Lung (tissue), 12 donors: ENCODE data around the gene HSD17B4. TPM values are rescaled to one million over a fixed set of nuclear protein-coding genes. Genes with fewer than 3 reads are reported as not detected.

Source experiments
- ATAC-seq: fragments of 200-7000 bp; cut with Tn5 transposase; one replicate; pipeline ENCODE4 v1.9.1; 2020; ENCODE audit warnings: moderate number of reproducible peaks; ENCODE audit not compliant: insufficient read depth, low FRiP score
- DNase-seq, 3 donors: peaks; one replicate each; pipeline ENCODE4 v3.0.0-alpha.2; 2013 to 2017
- H3K27ac ChIP-seq, 2 donors: one replicate each; pipeline ENCODE4 v1.5.1; 2013; ENCODE audit warnings: mild to moderate bottlenecking in 2 of 2, moderate library complexity in 2 of 2, control low read depth in 1 of 2, inconsistent platforms in 1 of 2, low read depth in 1 of 2, low read length in 1 of 2
- H3K27me3 ChIP-seq, 3 donors: one replicate each; pipeline ENCODE4 v1.5.1; 2013; ENCODE audit warnings: low read length in 2 of 3; ENCODE audit not compliant: control insufficient read depth in 3 of 3, insufficient read depth in 3 of 3
- H3K36me3 ChIP-seq, 4 donors: one replicate each; pipeline ENCODE4 v1.5.1; 2013; ENCODE audit warnings: low read length in 4 of 4, mild to moderate bottlenecking in 1 of 4, moderate library complexity in 1 of 4; ENCODE audit not compliant: control insufficient read depth in 4 of 4, insufficient read depth in 4 of 4
- H3K4me1 ChIP-seq, 5 donors: one replicate each; pipeline ENCODE4 v1.5.1; 2013; ENCODE audit warnings: low read length in 5 of 5, mild to moderate bottlenecking in 2 of 5, moderate library complexity in 1 of 5; ENCODE audit not compliant: control insufficient read depth in 5 of 5, insufficient read depth in 5 of 5
- H3K4me3 ChIP-seq: one replicate; pipeline ENCODE4 v1.5.1; 2013; ENCODE audit warnings: mild to moderate bottlenecking, control low read depth, moderate library complexity
- H3K9ac ChIP-seq, 2 donors: one replicate each; pipeline ENCODE4 v1.5.1; 2013; ENCODE audit warnings: low read length in 2 of 2, control low read depth in 1 of 2; ENCODE audit not compliant: insufficient read depth in 1 of 2
- H3K9me3 ChIP-seq, 4 donors: one replicate each; pipeline ENCODE4 v1.5.1; 2013; ENCODE audit warnings: low read length in 3 of 4, mild to moderate bottlenecking in 1 of 4, moderate library complexity in 1 of 4; ENCODE audit not compliant: control insufficient read depth in 4 of 4, insufficient read depth in 3 of 4
- CTCF ChIP-seq: IDR thresholded peaks from 2 replicates; pipeline ENCODE4 v1.5.1; 2012; ENCODE audit warnings: mild to moderate bottlenecking; ENCODE audit errors: control extremely low read depth, extremely low read depth
- whole genome bisulfite sequencing, 2 donors: extraction: QIAGEN DNeasy Blood & Tissue Kit; methylation state at CpG; one replicate each; pipeline ENCODE4 v1.1.7; 2013; 5-methylcytosine and 5-hydroxymethylcytosine counted together
- polyA plus RNA-seq, 2 donors: library from polyadenylated mRNA; stranded (reverse); fragments of 200-250 nt; gene quantifications; one replicate each; pipeline ENCODE4 v1.2.1, GENCODE V29; 2013
- total RNA-seq, 2 donors: library from RNA; depleted of rRNA in 1 of 2; stranded (reverse); fragments of >200 nt in 1 of 2; gene quantifications; one replicate each; pipeline ENCODE4 v1.2.1, GENCODE V29; 2014 to 2021
- donor health status: control.
- donor health status: control.
- donor health status: Bipolar disorder and iron deficiency.
- donor health status: healthy.
- donor health status: DM: yes; HTN: yes; CAD: no.

Gene HSD17B4
- total and polyA plus RNA-seq, 4 donors, result 329 to 371 (median 358) TPM

- 75 to 88% methylated on average over 3 of the region's 3 CpGs for WGBS, 2 donors
- Histone ChIP-seq H3K9ac (no peak overlapping the region), H3K36me3 (peaks cover 0 to 16% (median 10%) of the 10 kb centered on the region in 4 donors), H3K27me3 (no peaks in the 10 kb centered on the region), H3K27ac (no peak overlapping the region), H3K4me1 (peaks cover 0 to 7% (median 0%) of the 10 kb centered on the region in 5 donors), H3K4me3 (no peak overlapping the region), H3K9me3 (peaks cover 0 to 5% (median 2%) of the 10 kb centered on the region in 4 donors)
- ATAC-seq, result no peak
- TF ChIP-seq CTCF, result no peak
- DNase-seq, result no peak
These were observed 17.9 kb downstream of the HSD17B4 start for GRCh38 chr5:119470105-119470763.

- ATAC-seq (no peak), DNase-seq (peak; percentile 19 to 74 (median 67))
- peaks cover 0 to 7% (median 0%) of the 10 kb centered on the region in 5 donors for H3K4me1 ChIP-seq
- H3K9ac ChIP-seq, result no peak overlapping the region
- TF ChIP-seq CTCF, result peak; percentile 27
- H3K27me3 ChIP-seq, result no peaks in the 10 kb centered on the region
- H3K9me3 ChIP-seq, result peaks cover 0 to 5% (median 2%) of the 10 kb centered on the region in 4 donors
- H3K27ac ChIP-seq, result no peak overlapping the region
- H3K36me3 ChIP-seq, result peaks cover 0 to 16% (median 11%) of the 10 kb centered on the region in 4 donors
- WGBS, 2 donors, result 58 to 63% methylated on average over 3 of the region's 3 CpGs
- no peak overlapping the region for H3K4me3 ChIP-seq
These were observed 18.7 kb downstream of the HSD17B4 start for GRCh38 chr5:119470851-119471451.

- Histone ChIP-seq H3K4me3 (no peak overlapping the region), H3K9ac (no peak overlapping the region), H3K4me1 (peaks cover 0 to 7% (median 0%) of the 10 kb centered on the region in 5 donors), H3K36me3 (peaks cover 9 to 21% (median 15%) of the 10 kb centered on the region in 4 donors), H3K27ac (no peak overlapping the region), H3K9me3 (peaks cover 0 to 3% (median 0%) of the 10 kb centered on the region in 4 donors), H3K27me3 (no peaks in the 10 kb centered on the region)
- DNase-seq (no peak), ATAC-seq (no peak)
- TF ChIP-seq CTCF, result no peak
- 98 to 100% methylated on average over 1 of the region's 1 CpG for WGBS, 2 donors
These were observed 20.9 kb downstream of the HSD17B4 start for GRCh38 chr5:119473241-119473640.
